HepG2 (cell line): ENCODE measurements around the gene C9orf50. TPM values are rescaled to one million over a fixed set of nuclear protein-coding genes. Genes with fewer than 3 reads are reported as not detected.
A peak's percentile ranks its signal among the peaks of the same experiment; 100 is the strongest.

ENCODE experiments used
- ATF5 ChIP-seq: sonication (generic); formaldehyde crosslinking; IDR thresholded peaks from 2 replicates; pipeline ENCODE4 v1.4.0; 2020; ENCODE audit warnings: mild to moderate bottlenecking, low read depth, missing genetic modification reagents
- CBFB ChIP-seq: sonication (generic); formaldehyde crosslinking; IDR thresholded peaks from 2 replicates; pipeline ENCODE4 v1.4.0; 2020; ENCODE audit warnings: missing genetic modification reagents
- DNMT3B ChIP-seq: conservative IDR thresholded peaks from 2 replicates; pipeline ENCODE4 v1.6.1; 2016; ENCODE audit warnings: missing biosample characterization, control low read depth
- ETV6 ChIP-seq: sonication (generic); formaldehyde crosslinking; conservative IDR thresholded peaks from 2 replicates; pipeline ENCODE4 v1.4.0; 2020; ENCODE audit warnings: missing genetic modification reagents
- HOXA9 ChIP-seq: sonication (generic); formaldehyde crosslinking; IDR thresholded peaks from 2 replicates; pipeline ENCODE4 v1.8.1; 2022; ENCODE audit warnings: missing genetic modification reagents, mild to moderate bottlenecking, moderate library complexity, borderline replicate concordance
- IKZF1 ChIP-seq: fragments of 450-650 bp; IDR thresholded peaks from 2 replicates; pipeline ENCODE4 v1.7.1; 2016
- NR1H2 ChIP-seq: sonication (generic); formaldehyde crosslinking; IDR thresholded peaks from 2 replicates; pipeline ENCODE4 v1.8.1; 2022; ENCODE audit warnings: low read depth, missing genetic modification reagents, borderline replicate concordance
- SMARCE1 ChIP-seq: fragments of 450-650 bp; IDR thresholded peaks from 2 replicates; pipeline ENCODE4 v1.6.1; 2017; ENCODE audit warnings: borderline replicate concordance
- SYNCRIP ChIP-seq: fragments of 200-400 bp; formaldehyde crosslinking; IDR thresholded peaks from 2 replicates; pipeline ENCODE4 v1.6.1; 2018; ENCODE audit warnings: mild to moderate bottlenecking, low read depth, low read length; ENCODE audit not compliant: insufficient read depth
- ZBTB4 ChIP-seq: sonication (generic); formaldehyde crosslinking; IDR thresholded peaks from 2 replicates; pipeline ENCODE4 v1.4.0; 2020; ENCODE audit warnings: missing genetic modification reagents, mild to moderate bottlenecking, borderline replicate concordance
- ZNF121 ChIP-seq: sonication (generic); formaldehyde crosslinking; IDR thresholded peaks from 2 replicates; pipeline ENCODE4 v1.5.0; 2020; ENCODE audit warnings: mild to moderate bottlenecking, missing genetic modification reagents
- ZNF207 ChIP-seq: fragments of 450-650 bp; IDR thresholded peaks from 2 replicates; pipeline ENCODE4 v1.6.1; 2016; ENCODE audit warnings: antibody characterized with exemption, borderline replicate concordance
- ZNF484 ChIP-seq: sonication (generic); formaldehyde crosslinking; IDR thresholded peaks from 2 replicates; pipeline ENCODE4 v1.5.1; 2020; ENCODE audit warnings: mild to moderate bottlenecking, low read depth, missing genetic modification reagents, borderline replicate concordance
- ZNF562 ChIP-seq: sonication (generic); formaldehyde crosslinking; IDR thresholded peaks from 2 replicates; pipeline ENCODE4 v1.8.0; 2022; ENCODE audit warnings: missing genetic modification reagents, borderline replicate concordance
- ZNF737 ChIP-seq: sonication (generic); formaldehyde crosslinking; IDR thresholded peaks from 2 replicates; pipeline ENCODE4 v1.5.0; 2020; ENCODE audit warnings: missing genetic modification reagents, mild to moderate bottlenecking, borderline replicate concordance
- ZSCAN30 ChIP-seq: sonication (generic); formaldehyde crosslinking; IDR thresholded peaks from 2 replicates; pipeline ENCODE4 v1.5.0; 2020; ENCODE audit warnings: mild to moderate bottlenecking, missing genetic modification reagents
- polyA plus RNA-seq, 8 experiments: library from polyadenylated mRNA; depleted of rRNA in 3 of 8; stranded (reverse) in 7 of 8; unstranded in 1 of 8; fragments of >200 nt; fragmentation: Illumina TruSeq in 4 of 8; extraction: Trizol in 4 of 8; gene quantifications; 2 replicates each; pipeline versions ENCODE4 v1.2.1 to v1.2.3, GENCODE V29; 2011 to 2016; ENCODE audit warnings: low read depth in 4 of 8, missing spikeins in 1 of 8, mixed read lengths in 1 of 8; ENCODE audit not compliant: insufficient read depth in 1 of 8
- total RNA-seq, 5 experiments: library from RNA; depleted of rRNA; stranded (reverse); fragments of >200 nt; fragmentation: Illumina TruSeq; extraction: Trizol; gene quantifications; 2 replicates each; pipeline ENCODE4 v1.2.3, GENCODE V29; 2016; ENCODE audit warnings: low read depth in 1 of 5
- TF ChIP-seq, protein P1 (sequence below): conservative IDR thresholded peaks from 2 replicates; pipeline ENCODE4 v1.6.1; 2018; ENCODE audit warnings: missing genetic modification reagents
- TF ChIP-seq, protein P2 (sequence below): IDR thresholded peaks from 2 replicates; pipeline ENCODE4 v1.6.1; 2018; ENCODE audit warnings: missing genetic modification reagents
- TF ChIP-seq, protein P3 (sequence below): sonication (generic); formaldehyde crosslinking; IDR thresholded peaks from 2 replicates; pipeline ENCODE4 v1.5.0; 2020; ENCODE audit warnings: missing genetic modification reagents
- TF ChIP-seq, protein P4 (sequence below): sonication (generic); formaldehyde crosslinking; IDR thresholded peaks from 2 replicates; pipeline ENCODE4 v1.8.0; 2022; ENCODE audit warnings: mild to moderate bottlenecking, missing genetic modification reagents, moderate library complexity

Gene C9orf50
- total and polyA plus RNA-seq, 2 of the 13 experiments (the other 11 are each of a cell fraction or from before 2014, with no cell fraction given), result not detected

- TF ChIP-seq ZBTB4 (CRISPR knock-in tag), result no peak
- TF ChIP-seq ZNF121 (CRISPR knock-in tag), result no peak
- TF ChIP-seq ZNF484 (CRISPR knock-in tag), result no peak
- no peak for TF ChIP-seq ZNF737 (CRISPR knock-in tag)
- TF ChIP-seq ETV6 (CRISPR knock-in tag), result no peak
- no peak for TF ChIP-seq SYNCRIP
- TF ChIP-seq IKZF1, result no peak
- TF ChIP-seq ZNF207, result no peak
- no peak for TF ChIP-seq ZSCAN30
- TF ChIP-seq DNMT3B, result no peak
- TF ChIP-seq ZNF562 (CRISPR knock-in tag), result no peak
- no peak; the same call in 1 of the 2 replicates for TF ChIP-seq NR1H2 (CRISPR knock-in tag)
- TF ChIP-seq HOXA9 (CRISPR knock-in tag), result no peak
- TF ChIP-seq SMARCE1, result no peak
- TF ChIP-seq, protein P1, sequence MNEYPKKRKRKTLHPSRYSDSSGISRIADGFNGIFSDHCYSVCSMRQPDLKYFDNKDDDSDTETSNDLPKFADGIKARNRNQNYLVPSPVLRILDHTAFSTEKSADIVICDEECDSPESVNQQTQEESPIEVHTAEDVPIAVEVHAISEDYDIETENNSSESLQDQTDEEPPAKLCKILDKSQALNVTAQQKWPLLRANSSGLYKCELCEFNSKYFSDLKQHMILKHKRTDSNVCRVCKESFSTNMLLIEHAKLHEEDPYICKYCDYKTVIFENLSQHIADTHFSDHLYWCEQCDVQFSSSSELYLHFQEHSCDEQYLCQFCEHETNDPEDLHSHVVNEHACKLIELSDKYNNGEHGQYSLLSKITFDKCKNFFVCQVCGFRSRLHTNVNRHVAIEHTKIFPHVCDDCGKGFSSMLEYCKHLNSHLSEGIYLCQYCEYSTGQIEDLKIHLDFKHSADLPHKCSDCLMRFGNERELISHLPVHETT (CRISPR knock-in tag), result no peak
- TF ChIP-seq, protein P2, sequence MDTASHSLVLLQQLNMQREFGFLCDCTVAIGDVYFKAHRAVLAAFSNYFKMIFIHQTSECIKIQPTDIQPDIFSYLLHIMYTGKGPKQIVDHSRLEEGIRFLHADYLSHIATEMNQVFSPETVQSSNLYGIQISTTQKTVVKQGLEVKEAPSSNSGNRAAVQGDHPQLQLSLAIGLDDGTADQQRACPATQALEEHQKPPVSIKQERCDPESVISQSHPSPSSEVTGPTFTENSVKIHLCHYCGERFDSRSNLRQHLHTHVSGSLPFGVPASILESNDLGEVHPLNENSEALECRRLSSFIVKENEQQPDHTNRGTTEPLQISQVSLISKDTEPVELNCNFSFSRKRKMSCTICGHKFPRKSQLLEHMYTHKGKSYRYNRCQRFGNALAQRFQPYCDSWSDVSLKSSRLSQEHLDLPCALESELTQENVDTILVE, result no peak
- TF ChIP-seq CBFB (CRISPR knock-in tag), result peak; percentile 68
- TF ChIP-seq, protein P3, sequence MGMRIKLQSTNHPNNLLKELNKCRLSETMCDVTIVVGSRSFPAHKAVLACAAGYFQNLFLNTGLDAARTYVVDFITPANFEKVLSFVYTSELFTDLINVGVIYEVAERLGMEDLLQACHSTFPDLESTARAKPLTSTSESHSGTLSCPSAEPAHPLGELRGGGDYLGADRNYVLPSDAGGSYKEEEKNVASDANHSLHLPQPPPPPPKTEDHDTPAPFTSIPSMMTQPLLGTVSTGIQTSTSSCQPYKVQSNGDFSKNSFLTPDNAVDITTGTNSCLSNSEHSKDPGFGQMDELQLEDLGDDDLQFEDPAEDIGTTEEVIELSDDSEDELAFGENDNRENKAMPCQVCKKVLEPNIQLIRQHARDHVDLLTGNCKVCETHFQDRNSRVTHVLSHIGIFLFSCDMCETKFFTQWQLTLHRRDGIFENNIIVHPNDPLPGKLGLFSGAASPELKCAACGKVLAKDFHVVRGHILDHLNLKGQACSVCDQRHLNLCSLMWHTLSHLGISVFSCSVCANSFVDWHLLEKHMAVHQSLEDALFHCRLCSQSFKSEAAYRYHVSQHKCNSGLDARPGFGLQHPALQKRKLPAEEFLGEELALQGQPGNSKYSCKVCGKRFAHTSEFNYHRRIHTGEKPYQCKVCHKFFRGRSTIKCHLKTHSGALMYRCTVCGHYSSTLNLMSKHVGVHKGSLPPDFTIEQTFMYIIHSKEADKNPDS (CRISPR knock-in tag), result 0 out of 2 replicates have a peak, but pooled peaks have one; percentile 48
- TF ChIP-seq, protein P4, sequence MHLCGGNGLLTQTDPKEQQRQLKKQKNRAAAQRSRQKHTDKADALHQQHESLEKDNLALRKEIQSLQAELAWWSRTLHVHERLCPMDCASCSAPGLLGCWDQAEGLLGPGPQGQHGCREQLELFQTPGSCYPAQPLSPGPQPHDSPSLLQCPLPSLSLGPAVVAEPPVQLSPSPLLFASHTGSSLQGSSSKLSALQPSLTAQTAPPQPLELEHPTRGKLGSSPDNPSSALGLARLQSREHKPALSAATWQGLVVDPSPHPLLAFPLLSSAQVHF, result no peak
- TF ChIP-seq ATF5 (CRISPR knock-in tag), result no peak
Measured at GRCh38 chr9:129626079-129626624, 5.3 kb upstream of the C9orf50 start, which contains the start of gene NTMT1 (continued).
